ENCODE results near the gene KRAS. TPM values are rescaled to one million over a fixed set of nuclear protein-coding genes. Genes with fewer than 3 reads are reported as not detected.

The KRAS gene
- total RNA-seq, 1 experiment from 2014 or later = 40.0 TPM

- no peak overlapping the region for H3K27ac ChIP-seq
- DNase-seq = no peak
- H3K27me3 ChIP-seq (ENCODE audit: insufficient read depth, low read depth) = no peaks in the 10 kb centered on the region
- intact Hi-C loops (cut with micrococcal nuclease; ENCODE audit: unreplicated experiment) = loop anchor here (5.0 kb wide), 1 partner anchor 36 kb away; no protein-coding TSS in a partner anchor
- ChIA-PET POLR2A (ENCODE audit: unreplicated experiment) (interaction anchor here (0.5 kb wide), 1 partner anchor 138 kb away, joined by 5 read pairs; no protein-coding TSS in a partner anchor), CTCF (no interaction called here)
- no peak overlapping the region for H3K4me3 ChIP-seq
- BruUV-seq (replicated peaks) = no TSS peak
- no peaks in the 10 kb centered on the region; the same call in 1 of the 2 replicates for H3K36me3 ChIP-seq (ENCODE audit: low read depth)
- peaks cover 18% of the 10 kb centered on the region for H3K4me1 ChIP-seq (replicated peaks; ENCODE audit: insufficient read depth)
- 0 out of 2 replicates have a peak, but pooled peaks cover 4% of the 10 kb centered on the region for H4K20me1 ChIP-seq (ENCODE audit: insufficient read depth)
- no peaks in the 10 kb centered on the region for H3K9me3 ChIP-seq (ENCODE audit: insufficient read depth, low read depth)
- H2AFZ ChIP-seq = no peak overlapping the region
- TF ChIP-seq CTCF (conservative IDR thresholded peaks at IDR 0.05) (no peak), EZH2 (IDR thresholded peaks at IDR 0.05; ENCODE audit: low read depth) (no peak)
- H3K9me2 ChIP-seq (ENCODE audit: insufficient read depth) = no peaks in the 10 kb centered on the region
- peak overlapping the region; percentile 97; the same call in 1 of the 2 replicates for H3K4me2 ChIP-seq
- peaks cover 9% of the 10 kb centered on the region; the same call in 1 of the 2 replicates for H3F3A ChIP-seq (ENCODE audit: insufficient read depth, low read depth)
- peaks cover 55% of the 10 kb centered on the region for H3K79me2 ChIP-seq (ENCODE audit: low read depth)
Measured at GRCh38 chr12:25248732-25249131, 2.0 kb downstream of the KRAS start.

- H3K9me2 ChIP-seq (ENCODE audit: insufficient read depth) = no peaks in the 10 kb centered on the region
- H3K4me1 ChIP-seq (replicated peaks; ENCODE audit: insufficient read depth) = peaks cover 18% of the 10 kb centered on the region
- H3K36me3 ChIP-seq (ENCODE audit: low read depth) = peaks cover 1% of the 10 kb centered on the region; the same call in 1 of the 2 replicates
- H3K4me3 ChIP-seq = no peak overlapping the region
- TF ChIP-seq EZH2 (IDR thresholded peaks at IDR 0.05; ENCODE audit: low read depth) = no peak
- no peak for TF ChIP-seq CTCF (conservative IDR thresholded peaks at IDR 0.05)
- H4K20me1 ChIP-seq (ENCODE audit: insufficient read depth) = 0 out of 2 replicates have a peak, but pooled peaks cover 8% of the 10 kb centered on the region
- H2AFZ ChIP-seq = no peak overlapping the region
- peaks cover 55% of the 10 kb centered on the region for H3K79me2 ChIP-seq (ENCODE audit: low read depth)
- no peaks in the 10 kb centered on the region for H3K9me3 ChIP-seq (ENCODE audit: insufficient read depth, low read depth)
- ChIA-PET CTCF (no interaction called here), POLR2A (ENCODE audit: unreplicated experiment) (no interaction called here)
- no peaks in the 10 kb centered on the region for H3K27me3 ChIP-seq (ENCODE audit: insufficient read depth, low read depth)
- BruUV-seq (replicated peaks) = no TSS peak
- intact Hi-C loops (cut with micrococcal nuclease; ENCODE audit: unreplicated experiment) = loop anchor here (5.0 kb wide), 1 partner anchor 36 kb away; no protein-coding TSS in a partner anchor
- no peak overlapping the region for H3K27ac ChIP-seq
- no peak overlapping the region for H3K4me2 ChIP-seq
- no peak for DNase-seq
- H3F3A ChIP-seq (ENCODE audit: insufficient read depth, low read depth) = peaks cover 9% of the 10 kb centered on the region; the same call in 1 of the 2 replicates
Measured at GRCh38 chr12:25248137-25248536, 2.6 kb downstream of the KRAS start.

- TF ChIP-seq EZH2 (IDR thresholded peaks at IDR 0.05; ENCODE audit: low read depth) = no peak
- no peak for TF ChIP-seq CTCF (conservative IDR thresholded peaks at IDR 0.05)
- no peaks in the 10 kb centered on the region for H3K9me3 ChIP-seq (ENCODE audit: insufficient read depth, low read depth)
- intact Hi-C loops (cut with micrococcal nuclease; ENCODE audit: unreplicated experiment) = loop anchor here (5.0 kb wide), 1 partner anchor 33 kb away; no protein-coding TSS in a partner anchor
- H3K4me3 ChIP-seq = no peak overlapping the region
- POLR2A ChIA-PET (ENCODE audit: unreplicated experiment) = no interaction called here
- no peaks in the 10 kb centered on the region for H3K27me3 ChIP-seq (ENCODE audit: insufficient read depth, low read depth)
- H3F3A ChIP-seq (ENCODE audit: insufficient read depth, low read depth) = no peaks in the 10 kb centered on the region
- H3K4me1 ChIP-seq (replicated peaks; ENCODE audit: insufficient read depth) = peaks cover 10% of the 10 kb centered on the region
- H3K36me3 ChIP-seq (ENCODE audit: low read depth) = peaks cover 3% of the 10 kb centered on the region; the same call in 1 of the 2 replicates
- CTCF ChIA-PET = no interaction called here
- H2AFZ ChIP-seq = no peak overlapping the region
- no peak overlapping the region for H3K27ac ChIP-seq
- peaks cover 58% of the 10 kb centered on the region for H3K79me2 ChIP-seq (ENCODE audit: low read depth)
- H4K20me1 ChIP-seq (ENCODE audit: insufficient read depth) = peaks cover 14% of the 10 kb centered on the region
- no peak overlapping the region for H3K4me2 ChIP-seq
- H3K9me2 ChIP-seq (ENCODE audit: insufficient read depth) = no peaks in the 10 kb centered on the region
- DNase-seq = no peak
- BruUV-seq (replicated peaks) = no TSS peak
Measured at GRCh38 chr12:25245491-25245890, 5.2 kb downstream of the KRAS start.

All from PC-9 (cell line).